ENCODE data around the gene BICRA.

- TF ChIP-seq RAD21 (IDR thresholded peaks at IDR 0.05 in 1 of 2, conservative IDR thresholded peaks at IDR 0.05 in 1 of 2; ENCODE audit: low read depth in 2 of 2, low read length in 2 of 2) (no peak), CTCF (IDR thresholded peaks at IDR 0.05; ENCODE audit: control extremely low read depth in 1 of 3, insufficient read depth in 1 of 3, low read depth in 1 of 3, low read length in 3 of 3) (no peak), MAFK (IDR thresholded peaks at IDR 0.05; ENCODE audit: low read depth, low read length) (no peak), CHD7 (IDR thresholded peaks at IDR 0.05; ENCODE audit: insufficient replicate concordance, low read length) (no peak), GABPA (IDR thresholded peaks at IDR 0.05; ENCODE audit: borderline replicate concordance, insufficient read depth, low read length) (no peak), HDAC6 (IDR thresholded peaks at IDR 0.05; ENCODE audit: low read depth, low read length) (no peak)
Measured at GRCh38 chr19:47752440-47753211, 143.7 kb downstream of the BICRA start.

Data from H1 (cell line).